GM18858 (cell line): ENCODE data around the gene OLFML2A.
"Not testable (repeated sequence)": the region's sequence is repeated elsewhere in the genome, so short reads cannot be mapped to it uniquely, and the experiment has no call there.

Source experiments
- ATAC-seq: cut with Tn5 transposase; IDR thresholded peaks from one replicate; pipeline ENCODE4 v1.9.1; 2021; ENCODE audit not compliant: unreplicated experiment

The OLFML2A gene

DNA sequence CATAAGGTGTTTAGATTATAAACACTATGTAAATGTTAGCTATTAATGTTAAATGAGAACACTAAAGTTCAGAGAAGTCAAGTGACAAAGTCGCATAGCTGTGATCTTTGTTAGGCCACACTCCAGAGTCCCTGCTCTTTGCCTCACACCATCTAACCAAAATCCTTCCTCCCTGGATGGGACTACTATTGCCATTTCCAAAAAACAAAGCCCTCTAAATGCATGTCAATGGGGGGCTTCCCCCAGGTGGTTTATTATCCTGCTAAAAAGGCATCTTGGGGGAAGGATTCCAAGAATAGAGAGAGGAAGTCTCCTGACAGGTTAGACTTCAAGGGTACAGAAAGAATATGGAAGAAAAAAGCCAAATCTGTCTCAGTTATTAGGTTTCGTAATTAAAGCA is 16.2 kb upstream of the OLFML2A start:
- ATAC-seq: no peak

DNA sequence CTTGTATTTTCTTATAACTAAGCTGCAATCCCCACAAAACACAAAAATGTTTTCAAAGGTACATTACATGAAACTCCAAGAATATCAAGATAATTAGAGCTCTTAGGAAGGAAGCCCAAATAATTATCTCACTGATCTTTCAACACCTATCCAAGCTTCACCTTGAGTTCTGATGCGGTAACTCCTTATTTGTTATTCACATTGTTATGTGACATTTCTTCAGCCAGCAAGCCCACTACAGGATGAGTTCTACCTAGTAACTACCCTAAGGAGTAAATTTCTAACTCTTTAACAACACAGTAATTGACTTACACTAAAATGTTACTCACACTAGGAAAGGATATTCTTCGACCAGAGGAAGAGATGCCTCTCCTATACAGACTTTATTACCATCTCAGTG is 15.7 kb upstream of the OLFML2A start:
- no peak for ATAC-seq

DNA sequence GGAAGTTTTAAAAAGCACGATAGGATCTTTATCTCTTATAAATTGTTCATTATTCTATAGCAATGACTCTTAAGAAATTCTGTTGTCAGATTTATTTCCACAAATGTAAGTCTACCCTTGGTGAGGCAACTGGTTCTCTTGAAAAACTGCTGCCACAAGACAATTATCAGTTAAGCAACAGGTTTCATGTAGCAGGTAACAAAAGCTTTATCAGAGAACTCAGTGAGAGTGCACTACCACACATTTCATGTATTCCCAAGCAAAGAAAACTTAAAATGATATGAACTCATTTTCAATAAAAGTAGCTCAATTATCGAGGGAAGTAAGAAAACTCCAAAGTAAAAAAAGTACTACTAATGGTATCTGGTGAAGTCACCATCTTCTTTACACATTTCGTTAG is 15.2 kb upstream of the OLFML2A start:
- no peak for ATAC-seq

DNA sequence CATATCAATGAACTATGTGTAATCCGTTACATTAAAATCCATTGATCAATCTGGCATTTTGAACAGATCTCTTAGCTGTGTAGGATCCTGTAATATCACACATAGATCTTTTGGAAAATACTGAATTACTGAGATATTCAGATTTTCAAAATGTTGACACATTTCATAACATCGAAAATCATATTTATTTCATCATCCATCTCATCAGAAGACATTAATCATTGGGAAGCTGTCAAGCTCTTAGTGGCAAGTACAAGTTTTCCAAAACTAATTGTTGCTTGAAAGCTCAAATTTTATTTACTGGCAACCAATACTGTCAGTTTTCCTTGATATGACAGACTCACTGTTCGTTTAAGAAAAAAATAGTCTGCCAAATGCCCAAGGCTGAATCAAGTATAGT is 14.3 kb upstream of the OLFML2A start:
- ATAC-seq: no peak

DNA sequence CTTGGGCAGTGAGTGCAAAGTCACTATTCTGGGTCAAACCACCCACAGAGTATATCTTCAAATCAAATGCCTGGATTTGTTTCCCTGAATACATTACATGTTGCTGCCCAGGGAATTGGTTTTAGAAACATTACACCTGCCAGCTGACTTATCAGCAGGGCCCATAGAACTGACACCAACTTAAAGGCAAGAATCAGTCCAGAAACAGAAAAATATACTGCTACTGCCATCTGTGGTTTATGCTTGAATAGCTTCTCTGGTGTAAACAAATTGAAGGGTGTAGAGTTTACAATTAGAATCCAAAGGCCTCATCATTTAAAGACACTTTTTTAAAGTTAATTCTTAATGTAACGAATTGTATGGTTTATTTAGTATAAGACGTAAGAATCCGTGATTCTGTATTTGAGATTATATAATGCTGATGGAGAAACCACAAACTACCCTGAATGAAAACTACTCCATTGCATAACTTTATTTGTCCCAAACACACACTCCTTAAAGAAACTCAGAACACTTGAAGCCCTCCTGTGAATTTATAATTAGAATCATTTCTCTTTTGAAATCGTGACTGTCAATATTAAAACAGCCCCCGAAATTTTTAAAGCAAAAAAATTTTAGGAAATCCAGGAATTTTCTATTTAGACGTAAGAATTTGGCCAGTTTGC is 12.0 kb upstream of the OLFML2A start:
- ATAC-seq: no peak

DNA sequence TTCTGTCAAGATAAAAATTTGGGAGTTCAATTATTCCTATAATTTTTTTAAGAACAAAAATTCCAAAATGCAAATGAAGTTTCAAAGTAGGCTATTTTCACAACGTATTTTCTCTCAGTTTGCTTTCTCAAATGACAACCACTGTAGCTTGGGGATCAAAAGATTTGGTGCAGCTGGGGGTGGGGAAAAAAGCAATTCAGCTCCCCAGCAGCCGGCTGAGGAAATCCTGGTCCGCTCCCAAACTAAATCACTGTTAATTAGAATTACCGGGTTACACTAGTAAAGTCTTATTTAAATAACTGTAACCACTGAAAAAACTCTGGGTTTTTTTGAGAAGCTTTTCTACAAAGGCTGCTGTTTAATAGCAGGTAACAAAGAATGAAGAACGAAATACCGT is 11.5 kb upstream of the OLFML2A start:
- no peak for ATAC-seq

DNA sequence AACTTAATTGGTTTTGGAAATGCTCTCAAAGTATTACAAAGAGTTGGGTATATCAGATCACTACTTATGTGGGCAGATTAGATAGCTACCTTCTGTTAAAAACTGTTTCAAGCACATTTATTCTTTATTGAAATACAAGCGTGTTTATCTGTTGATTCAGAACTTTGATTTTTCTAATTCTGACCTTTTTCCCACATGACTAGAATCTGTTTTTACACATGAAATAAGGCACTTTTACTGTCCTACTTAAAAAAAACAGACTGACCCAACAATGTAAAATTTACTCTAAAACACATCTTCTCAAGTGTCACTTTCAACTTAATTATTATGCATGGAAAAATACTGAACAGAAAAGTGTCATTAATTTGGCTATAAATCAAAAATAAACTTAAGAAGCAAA is 10.6 kb upstream of the OLFML2A start:
- no peak for ATAC-seq

DNA sequence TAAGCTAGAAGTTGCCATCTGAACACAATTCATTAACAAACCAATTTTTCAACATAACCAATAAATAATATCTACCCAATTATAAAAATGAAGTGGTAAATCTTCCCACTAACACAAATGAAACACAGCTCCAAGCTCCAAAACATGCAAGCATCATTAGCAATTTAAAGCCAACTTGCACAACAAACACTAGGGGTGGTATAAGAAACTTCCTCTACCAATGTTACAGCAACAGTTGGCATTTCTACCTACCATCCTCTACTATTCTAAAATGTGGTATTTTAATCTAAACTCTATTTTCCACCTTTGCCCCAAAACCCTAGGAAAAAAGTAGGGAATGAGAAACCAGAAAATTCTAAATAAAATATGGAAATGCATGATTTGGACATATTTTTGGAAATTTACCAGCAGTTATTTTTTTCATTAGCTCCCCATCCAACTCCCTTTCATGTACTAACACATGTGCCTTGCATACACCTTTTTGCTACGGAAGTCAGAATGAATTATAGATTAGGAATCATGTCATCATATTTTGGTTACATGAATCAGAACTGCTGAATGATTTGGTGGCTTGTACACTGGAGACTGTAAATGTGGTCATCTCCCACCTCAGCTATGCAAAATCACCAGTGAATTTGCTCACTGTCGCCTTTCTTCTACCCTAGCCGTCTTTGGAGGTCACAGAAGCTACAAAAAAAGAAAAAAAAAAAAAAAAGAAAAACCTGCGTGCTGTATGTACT is 9.9 kb upstream of the OLFML2A start:
- no peak for ATAC-seq

DNA sequence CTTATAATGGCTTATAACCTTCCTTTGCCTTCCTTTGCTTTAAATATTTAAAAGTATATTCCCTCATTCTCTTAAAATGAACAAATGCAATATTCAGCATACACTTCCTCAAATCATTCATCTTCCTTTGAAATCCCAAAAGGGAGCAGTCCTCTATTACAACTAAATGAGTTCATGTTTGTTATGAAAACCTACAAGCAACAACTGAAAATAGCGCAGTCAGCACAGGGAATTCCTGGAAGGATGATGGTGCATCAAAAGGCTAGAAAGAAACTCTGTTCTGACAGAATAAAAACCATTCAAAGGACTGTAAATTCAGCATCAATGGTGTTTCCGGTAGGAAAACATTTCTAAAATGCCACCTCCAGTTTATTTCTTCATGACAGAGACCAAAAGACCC is 9.1 kb upstream of the OLFML2A start:
- no peak for ATAC-seq

DNA sequence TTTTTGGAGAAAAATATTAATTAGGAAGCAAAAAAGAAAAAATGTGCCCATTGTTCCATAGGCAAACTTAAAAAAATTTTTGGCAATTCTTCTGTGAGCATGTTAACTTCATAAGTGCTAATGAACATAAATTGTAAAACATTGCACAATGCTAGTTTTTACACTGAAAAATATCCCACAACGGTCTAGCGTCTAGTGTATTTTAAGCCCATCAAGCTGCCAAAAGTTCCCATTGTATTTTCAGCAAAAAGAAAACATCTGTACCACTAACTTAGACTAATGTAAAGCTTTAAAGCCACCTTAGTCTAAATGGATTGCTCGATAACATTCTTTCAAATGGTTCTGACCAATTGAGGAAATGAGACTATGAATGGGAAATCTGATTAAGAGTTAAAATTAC is 8.6 kb upstream of the OLFML2A start:
- no peak for ATAC-seq

DNA sequence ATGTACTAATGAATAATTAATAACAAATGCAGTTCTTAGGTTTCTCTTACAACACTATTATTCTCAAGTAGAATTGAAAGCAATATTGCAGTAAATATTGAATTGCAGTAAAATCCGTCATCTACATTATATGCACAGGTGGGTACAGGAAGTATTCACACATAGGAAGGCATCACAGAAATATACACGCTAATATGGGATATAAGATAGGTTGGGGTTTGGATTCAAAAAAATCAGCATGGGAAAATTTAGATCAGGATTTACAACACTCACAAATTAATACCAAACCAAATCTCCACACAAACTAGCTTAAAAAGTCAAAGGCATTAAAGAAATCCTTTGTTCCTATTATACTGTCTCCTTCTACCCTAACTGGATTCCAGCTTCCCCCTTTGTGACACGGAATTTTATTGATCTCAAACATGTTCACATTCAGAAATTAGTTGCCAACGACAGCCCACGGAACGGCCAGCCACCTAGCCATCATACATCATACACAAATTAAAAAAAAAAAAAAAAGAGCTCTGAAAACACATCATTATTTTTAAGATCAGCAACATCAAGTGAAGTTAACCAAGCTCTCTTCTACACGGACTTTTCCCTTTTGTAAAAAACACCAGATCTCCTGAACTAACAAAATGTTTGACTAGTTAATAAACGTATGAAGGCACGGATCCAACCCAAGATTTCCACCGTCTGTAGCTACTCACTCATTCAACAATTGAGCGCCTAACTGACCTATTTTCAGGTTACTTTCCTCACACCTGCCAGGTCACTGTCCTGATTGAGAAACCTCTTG is 8.0 kb upstream of the OLFML2A start:
- ATAC-seq: no peak

DNA sequence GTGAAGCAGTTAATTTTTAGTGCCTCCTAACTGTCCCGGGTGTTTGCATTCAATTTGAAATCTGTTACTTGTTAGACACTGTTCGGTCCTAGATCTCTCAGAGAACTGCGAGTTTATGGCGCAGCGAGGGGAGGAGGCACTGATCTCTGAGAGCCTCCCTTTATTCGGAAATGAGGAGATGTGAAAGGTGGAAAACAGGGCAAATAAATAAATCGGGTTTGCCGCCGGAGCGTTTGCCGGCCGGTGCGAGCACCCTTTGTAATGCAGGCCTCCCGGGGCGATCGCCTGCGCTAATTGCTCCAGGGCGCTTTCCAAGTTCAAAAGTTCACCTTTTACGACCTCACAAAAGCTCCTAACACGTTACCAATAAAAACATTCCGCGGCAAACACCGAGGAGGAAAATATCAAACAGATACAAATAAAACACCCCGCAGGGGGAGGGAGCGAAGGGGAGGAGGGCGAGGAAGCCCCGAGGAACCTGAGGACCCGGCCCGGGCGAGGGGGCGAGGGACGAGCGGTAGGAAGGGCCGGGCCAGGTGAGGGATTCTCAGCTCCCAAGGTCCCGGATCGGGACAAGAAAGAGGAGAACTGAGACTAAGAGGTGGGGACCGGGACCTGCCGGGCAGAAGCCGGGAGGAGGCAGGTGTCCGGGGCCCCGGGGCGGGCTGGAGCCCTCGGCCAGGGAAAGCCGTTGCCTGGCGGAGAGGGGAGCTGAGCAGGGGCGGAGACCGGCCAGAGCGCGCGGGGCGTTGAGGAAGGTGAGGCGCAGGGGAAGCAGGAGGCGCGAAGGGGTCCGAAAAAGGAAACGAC is 7.2 kb upstream of the OLFML2A start:
- ATAC-seq: no peak

DNA sequence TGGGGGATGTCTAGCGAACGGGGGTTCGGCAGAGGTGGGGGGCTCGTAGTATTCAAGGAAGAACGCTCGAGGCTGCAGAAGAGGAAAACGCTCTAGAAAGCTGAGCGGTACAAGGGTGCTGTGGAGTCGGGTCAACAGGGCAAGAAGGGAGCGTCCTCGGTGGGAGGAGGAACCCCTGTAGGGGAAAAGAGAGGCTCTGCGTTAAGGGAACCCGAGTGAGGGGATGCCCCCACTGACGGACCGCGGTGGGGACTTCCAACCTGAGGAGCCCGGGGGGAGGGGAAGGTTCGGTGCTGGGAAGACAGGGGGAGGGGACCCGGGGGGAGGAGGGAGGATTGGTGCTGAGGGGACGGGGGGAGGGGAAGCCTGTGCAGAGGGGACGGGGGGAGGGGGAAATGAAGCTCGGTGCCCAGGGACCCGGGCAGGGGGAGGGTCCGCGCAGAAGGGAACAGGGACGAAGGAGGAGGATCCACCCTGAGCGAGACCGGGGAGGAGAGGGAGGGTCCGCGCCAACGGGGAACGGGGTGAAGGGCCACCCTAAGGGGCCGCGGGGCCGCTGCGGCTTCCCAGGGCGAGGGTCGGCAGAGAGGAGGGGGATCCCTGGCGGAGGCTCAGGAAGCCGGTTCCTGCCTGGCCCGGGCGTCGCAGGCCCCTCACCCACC is 6.4 kb upstream of the OLFML2A start:
- ATAC-seq: peak; percentile 4

DNA sequence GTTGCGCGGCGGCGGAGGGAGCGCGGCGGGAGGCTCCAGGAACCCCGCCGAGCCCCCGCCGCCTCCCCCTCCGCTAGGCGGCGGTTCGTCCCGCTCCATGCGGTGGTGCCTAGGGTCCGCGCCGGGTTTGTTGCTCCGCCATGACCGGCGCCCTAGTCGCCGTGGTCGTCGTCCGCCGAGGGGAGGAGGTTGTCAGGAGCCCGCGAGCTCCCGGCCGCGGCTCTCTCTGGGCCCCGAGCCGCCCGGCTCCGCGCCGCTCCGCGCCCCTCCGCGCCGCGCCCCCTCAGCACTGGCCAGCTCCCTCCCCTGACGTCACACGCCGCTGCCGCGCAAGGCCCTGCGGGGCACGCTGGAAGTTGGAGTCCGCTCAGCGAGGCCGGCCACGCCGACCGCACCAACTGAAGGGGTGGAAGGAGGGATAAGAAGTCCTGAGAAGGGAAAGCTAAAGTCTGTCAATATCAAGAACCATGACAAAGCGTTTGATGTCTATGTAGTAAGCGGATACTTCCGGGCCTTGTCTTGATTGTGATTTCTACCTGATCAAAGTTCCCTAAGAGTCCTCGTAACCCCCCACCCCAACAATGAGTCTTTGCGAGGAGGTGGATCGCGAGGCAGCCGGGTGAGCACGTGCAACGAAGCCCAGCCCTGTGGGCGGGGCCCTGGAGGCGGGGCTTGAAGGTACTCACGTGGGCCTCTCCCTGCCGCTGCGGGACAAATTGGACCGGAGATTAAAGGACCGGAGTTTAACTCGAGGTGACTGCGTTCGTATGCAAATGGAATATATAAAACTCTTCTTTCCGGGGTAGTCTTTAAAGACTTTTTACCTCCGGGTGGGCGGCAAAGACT is 5.7 kb upstream of the OLFML2A start, which contains the start of gene NR6A1:
NR6A1 (minus strand) TSS at position 291 of the 846 bp plus-strand sequence.
- peak; percentile 68 for ATAC-seq

DNA sequence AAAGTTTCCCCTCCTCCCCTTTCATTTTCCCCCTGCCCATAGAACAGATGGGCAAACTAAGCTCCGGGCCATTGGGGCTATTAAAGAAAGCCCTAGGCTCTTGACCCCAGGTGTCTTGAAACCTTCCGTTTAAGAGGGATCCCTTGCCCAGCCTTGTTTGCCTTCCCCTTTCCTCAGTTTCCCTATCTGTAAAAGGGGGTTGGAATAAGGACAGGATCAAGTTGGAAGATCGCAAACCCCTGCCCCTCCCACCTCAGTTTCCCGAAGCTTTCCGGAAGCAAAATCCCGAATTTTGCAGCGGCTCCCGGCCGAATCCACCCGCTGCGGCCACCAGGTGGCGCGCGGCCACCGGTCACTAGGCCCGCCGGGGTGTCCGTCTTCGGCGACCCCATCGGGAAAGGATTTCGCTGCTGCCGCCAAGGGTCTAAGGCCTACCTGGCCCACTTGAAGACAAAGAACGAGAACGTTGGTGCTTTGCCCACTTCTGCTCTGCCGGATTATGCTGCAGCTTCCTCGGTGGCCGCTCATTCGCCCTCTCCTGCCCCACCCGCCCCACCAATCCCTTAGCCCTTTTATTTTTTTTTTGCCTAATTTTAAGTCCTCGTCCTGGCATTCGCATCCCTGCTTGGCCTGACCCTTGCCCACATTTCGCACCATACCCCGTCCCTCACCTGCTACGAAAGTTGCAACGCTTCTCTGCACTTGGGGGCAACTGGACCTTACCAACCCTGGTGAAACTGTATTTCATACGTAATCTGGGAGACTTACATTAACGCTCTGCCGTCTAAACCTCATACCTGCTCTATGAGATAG is 4.9 kb upstream of the OLFML2A start:
- no peak for ATAC-seq

DNA sequence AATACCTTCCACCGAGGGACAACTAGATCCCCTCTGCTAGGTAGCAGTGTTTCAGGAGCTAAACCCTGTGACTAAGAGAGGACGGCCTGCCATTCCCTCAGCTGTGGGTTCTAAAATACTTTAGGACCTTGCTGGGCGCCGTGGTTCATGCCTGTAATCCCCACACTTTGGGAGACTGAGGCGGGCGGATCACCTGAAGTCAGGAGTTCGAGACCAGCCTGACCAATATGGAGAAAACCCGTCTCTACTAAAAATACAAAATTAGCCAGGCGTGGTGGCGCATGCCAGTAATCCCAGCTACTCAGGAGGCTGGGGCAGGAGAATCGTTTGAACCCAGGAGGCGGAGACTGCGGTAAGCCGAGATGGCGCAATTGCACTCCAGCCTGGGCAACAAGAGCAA is 4.1 kb upstream of the OLFML2A start:
- ATAC-seq: not testable (repeated sequence)

DNA sequence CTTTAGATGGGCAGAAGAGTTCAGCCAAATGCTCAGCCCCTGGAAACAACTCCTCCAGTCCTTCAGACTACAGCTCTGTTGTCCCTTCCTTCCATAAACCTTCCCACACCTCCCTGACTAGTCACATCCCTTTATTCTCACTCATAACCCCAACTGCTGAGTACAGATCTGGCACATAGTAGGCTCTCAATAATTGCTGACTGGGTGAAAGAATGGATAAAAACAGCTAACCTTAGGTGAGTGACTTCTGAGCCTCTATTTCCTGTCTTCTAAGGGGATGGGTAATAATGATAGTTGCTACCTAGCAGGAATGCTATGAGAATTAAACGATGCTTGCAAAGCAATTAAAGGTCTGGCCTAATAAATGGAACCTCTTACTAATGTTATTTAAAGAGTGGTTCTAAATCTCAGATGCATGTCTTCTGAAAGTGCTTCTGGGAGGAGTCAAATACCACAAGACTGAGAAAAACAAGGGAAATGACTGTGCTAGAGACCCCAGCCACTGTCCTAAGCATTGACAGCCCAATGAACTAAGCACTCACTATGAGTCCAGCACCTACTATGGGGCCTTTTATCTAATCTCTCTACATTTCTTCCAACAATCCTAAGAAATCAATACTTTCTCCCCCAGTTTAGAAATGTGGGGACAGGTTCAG is 3.3 kb upstream of the OLFML2A start:
- no peak for ATAC-seq
